ENCODE measurements around the gene RAB24.

The RAB24 gene

DNA sequence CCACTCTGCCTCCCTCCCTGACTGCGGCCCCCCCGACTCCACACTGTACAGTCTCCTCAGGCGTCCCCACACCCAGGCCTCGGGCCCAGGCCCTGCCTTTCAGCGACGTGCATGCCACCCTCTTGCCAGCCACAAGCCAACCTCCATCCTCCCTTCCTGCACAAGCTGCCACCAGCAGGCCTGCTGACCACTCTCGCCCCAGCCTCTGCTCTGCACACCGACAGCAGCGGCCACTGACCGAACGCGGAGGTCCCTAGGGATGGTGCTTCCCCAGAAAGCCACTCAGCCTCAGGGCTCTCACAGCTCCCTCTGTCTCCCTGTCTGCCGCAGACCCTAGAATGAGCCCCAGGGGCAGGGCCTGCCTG, 29.4 kb upstream of the RAB24 start:
- no peak for DNase-seq

DNA sequence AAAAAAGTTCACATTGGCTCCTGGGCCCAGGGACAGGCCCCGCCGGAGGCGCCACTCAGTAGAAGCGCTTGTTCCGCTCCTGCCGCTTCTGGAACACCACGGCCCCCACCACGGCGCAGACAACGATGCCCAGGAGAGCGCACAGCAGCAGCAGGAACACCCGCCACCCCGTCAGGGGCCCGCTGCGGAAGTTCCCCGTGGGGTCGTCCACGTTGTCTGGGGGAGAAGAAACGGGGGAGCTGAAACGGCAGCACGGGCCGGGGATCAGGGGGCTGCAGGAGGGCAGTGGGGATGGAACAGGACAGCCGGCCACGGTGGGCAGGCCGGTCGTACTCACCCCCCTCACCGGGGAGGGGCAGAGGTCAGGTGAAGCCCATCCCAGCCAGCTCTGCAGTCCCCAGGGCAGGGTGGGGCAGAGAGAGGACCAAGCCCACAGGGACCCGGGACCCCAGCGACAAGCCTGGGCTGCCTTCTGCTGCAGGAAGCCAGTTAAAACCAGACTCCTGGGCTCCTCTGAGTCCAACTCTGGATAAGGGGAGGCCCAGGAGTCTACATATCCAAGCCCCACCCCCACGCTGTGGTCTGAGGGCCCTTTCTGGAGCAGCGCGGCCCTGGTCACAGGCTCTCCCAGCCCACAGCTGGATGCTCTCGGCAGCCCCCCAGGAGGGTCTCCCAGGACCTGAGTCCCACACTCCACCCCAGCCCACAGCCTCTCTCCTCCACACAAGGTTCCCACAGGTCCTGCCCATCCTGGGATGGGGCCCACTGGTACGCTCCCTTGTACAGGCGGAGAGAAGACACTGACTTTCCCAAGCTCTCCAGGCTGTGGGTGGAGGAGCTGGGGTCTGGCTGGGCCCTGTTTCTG, 28.7 kb upstream of the RAB24 start:
- DNase-seq = no peak

DNA sequence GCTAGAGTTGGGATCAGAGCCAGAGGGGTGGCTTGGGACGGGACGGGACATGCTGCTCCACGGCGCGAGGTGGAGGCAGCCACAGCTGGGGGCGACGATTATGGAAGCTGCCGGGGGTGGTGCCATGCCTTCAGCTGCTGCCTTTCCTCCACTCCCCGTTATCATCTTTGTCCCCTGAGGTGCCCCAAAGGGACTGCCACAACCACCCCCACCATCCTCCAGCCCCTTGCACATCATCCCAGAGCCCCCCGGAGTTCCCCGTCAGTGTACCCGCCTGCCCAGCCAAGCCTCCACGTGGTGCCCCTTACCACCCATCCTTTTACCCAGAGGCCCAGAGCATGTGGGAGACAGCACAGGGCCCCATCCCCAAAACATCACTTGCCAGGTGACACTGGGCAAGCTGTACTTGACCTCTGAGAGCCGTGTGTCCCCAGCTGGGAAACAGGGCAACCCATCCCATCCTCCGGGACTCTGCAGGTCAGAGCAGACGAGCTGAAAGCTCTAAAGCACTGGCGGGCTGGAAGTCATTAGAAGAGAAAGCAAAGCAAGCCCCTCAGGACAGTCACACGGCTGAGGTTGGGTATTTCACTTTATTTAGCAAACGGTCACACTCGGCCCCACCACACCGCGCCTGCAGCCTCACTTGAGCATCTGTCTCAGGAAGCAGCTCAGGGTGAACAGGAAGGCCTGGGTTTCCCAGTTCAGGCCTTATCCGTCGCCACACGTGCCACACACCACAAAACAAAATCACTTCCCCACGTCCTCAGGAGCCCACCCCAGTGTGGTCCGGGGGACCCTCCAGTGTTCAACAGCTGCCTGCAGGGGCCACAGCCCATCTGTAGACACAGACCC, 27.7 kb upstream of the RAB24 start:
- DNase-seq = peak; percentile 47

DNA sequence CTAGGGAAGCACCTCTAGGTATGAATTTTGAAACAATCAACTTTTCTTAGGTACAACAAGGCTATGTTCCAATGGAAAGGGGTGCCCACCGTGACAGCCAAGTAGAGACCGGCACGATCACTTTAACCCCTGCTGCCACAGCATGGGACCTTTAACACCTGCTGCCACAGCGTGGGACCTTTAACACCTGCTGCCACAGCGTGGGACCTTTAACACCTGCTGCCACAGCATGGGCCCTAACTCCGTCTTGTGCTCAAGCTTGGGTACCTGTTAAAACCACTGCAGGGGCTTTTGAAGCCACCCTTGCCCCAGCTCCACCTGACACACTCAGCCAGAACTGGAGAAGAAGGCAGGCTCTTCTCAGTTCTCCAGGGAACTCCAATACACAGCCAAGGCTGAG, 26.4 kb upstream of the RAB24 start:
- DNase-seq = no peak

DNA sequence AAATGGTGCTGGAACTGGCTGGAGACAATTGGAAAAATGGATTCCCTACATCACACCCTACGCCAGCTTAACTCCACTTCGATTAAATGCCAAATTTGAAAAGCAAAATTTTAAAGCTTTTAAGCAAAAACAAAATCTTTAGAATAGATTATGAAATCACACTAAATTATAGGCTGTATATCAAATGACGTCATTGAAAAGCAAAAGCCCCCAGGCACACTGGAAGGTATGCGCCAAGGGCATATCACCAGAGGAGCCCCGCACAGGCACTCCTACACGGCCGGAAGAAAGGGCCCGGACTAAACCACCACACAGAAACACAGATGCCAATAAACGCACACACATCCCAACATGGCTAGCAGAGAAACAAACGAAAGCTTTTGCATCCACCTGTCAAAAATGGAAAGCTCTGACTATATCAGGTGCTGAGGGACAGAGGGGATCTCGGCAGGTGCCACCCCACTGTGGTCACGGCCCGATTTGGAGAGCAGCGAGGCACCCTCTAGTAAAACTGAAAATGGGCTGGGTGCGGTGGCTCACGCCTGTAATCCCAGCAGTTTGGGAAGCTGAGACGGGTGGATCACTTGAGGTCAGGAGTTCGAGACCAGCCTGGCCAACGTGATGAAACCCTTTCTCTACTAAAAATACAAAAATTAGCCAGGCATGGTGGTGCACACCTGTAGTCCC, 25.2 kb upstream of the RAB24 start:
- DNase-seq = no peak

DNA sequence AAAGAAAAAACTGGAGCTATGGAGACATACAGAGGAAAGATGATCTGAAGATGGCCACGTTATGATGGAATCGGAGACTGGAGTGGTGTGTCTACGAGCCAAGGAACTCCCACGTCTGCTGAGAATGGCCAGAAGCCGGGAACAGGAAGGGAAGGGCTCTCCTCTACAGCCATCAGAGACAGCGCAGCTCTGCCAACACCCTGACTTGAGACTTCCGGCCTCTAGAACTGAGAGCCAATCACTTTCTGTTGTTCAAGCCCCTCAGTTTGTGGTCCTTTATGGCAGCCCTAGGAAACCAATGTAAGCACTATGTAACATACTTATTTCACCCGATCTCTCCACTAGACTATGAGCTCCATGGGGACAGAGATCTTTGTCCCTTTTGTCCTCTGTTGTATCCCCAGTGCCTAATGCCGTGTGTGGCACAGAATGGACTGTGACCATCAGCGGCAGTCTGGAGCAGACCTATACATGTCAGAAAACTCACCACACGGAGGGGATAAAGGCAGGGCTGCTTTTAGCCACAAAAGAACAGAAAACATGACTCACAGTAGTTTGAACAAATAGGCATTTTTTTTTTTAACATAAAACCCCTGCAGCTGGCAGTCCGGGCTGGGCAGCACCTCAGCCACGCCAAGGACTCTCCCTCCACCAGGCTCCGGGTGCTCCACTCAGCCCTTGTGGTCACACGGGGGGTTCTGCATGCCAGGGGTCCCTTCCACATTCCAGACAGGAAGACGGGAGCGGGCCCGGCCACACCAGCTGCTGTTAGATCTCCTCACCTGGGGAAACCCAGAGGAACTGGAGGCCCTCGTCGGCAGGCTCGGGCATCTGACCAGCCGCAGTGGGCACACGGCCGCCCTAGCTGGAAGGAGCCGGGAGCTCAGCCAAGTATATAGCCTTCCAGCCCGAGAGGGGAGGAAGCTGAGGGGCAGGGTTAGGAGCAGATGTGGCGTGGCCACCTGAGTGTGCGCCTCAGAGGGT, 24.3 kb upstream of the RAB24 start:
- DNase-seq = peak; percentile 60

DNA sequence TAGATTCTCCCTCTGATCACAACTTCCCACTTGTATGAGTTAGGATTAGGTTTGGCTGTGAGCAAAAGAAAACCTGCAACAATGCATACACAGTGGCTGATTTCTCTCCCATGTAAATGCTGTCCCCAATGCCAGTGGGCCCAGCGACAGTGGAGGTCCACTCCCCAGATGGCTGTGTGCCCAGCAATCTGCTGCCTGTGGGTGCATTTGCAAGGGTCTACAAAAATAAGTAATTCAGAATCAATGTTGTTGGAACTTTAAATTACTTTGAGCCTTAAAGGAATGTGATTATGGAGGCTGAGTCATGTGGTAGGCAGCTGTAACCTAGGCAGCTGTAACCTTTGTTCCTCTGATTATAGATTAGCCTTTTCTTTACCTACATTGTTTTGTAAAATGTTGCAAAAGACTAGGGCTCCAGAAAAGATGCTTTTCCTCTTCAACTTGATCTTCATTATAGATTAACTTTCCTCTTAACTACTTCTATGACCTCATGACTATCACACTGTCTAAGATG, 22.4 kb upstream of the RAB24 start:
- no peak for DNase-seq

DNA sequence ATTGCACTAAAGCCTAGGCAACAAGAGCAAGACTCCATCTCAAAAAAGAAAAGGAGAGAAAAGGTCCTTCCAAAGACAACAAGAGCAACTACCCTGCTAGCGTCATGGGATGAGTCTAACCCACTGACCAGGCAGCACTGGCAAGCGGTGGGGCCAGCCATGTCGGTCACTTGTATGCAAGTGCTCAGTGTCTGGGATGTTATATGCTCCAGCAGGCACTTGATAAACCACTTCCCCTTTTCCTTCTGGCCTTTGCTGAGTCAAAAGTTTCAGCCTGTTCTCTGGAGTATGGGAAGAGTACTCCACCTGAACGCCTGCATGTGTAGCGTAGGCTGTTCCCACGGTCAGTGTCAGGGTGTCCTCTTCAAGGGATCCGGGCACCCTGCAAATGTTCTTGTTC, 17.4 kb upstream of the RAB24 start:
- DNase-seq = peak; percentile 65

DNA sequence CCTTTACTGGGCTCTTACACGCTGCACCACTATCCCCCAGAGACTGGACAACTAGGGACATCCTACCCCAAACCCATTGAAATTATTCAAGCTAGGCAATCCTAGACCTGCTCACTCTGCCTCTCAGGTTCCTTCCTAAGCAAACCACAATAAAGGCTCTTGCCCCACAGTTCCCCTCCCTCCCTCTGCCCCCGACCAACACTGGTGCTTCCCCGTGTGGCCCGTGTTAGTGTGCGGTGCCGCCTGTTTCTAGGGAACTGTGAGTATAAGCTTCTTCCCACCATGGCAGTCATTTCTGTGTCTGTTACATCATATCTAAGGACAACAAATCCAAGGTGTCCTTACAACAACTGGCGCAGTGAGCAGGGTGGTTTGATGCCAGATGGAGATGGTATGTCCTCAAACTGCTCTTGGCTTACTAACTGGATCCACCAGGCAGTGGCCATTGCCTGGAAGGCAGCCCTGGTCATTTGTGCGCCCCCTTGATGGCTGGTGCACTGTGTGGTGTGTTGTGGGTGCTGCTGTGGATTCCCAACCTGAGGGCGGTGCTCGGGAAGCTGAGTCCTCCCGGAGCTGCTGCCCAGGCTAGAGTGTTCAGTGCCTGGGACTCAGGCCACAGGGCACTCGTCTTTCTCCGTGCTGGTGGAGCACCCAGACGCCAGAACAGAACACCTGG, 16.5 kb upstream of the RAB24 start:
- DNase-seq = no peak

DNA sequence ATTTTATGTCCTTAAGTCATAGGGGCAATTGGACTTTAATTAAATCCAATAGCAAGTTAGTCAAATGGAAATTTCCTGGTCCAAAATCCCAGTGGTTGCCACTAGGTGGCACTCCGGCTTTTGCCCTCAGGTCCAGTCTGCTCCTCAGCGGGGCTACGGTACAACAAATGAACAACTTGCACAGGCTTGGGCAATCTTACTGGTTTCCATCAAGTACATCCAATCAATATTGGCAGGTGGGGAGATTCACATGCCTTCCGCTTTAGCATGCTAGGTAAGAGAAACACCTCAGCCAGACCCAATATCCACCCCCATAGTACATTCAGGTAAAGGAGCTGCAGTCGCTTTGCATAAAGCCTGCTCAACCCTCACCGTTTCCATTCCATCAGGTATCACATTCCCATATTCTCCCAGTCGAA, 14.4 kb upstream of the RAB24 start:
- DNase-seq = peak; percentile 88

DNA sequence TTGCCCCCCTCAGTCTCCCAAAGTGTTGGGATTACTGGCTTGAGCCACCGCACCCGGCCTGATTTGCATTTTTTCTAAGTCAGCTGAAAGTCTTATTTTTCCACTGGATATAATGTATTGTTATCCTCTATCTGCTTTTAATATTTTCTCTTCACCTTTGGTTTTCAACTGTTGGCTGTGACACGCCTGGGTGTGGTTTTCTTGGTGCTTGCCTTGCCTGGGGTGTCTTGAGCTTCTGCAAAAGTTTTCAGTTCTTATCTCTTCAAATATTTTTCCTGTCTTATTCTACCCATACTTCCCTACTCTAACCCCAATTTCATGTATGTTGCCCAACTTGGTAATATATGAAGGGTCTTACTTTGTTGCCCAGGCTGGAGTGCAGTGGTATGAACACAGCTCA, 12.5 kb upstream of the RAB24 start:
- peak; percentile 58 for DNase-seq

DNA sequence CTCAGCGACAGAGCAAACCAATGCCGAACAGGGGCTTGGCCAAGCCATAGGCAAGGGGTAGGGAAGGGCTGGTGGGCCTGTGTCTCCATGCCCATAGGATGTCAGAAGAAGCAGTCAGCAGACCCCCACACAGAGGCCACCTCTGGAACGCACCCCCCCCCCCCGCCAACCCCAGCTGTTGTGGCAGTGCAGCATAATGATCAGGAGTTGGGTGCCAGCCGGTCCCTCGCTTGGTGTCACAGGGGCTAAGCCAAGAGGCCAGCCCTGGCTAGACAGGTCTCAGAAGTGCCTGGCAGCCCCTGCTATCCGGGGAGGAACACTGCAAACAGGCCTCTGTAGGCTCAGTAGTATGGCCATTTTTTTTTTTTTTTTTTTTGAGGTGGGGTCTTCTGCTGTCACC, 11.9 kb upstream of the RAB24 start:
- no peak for DNase-seq

DNA sequence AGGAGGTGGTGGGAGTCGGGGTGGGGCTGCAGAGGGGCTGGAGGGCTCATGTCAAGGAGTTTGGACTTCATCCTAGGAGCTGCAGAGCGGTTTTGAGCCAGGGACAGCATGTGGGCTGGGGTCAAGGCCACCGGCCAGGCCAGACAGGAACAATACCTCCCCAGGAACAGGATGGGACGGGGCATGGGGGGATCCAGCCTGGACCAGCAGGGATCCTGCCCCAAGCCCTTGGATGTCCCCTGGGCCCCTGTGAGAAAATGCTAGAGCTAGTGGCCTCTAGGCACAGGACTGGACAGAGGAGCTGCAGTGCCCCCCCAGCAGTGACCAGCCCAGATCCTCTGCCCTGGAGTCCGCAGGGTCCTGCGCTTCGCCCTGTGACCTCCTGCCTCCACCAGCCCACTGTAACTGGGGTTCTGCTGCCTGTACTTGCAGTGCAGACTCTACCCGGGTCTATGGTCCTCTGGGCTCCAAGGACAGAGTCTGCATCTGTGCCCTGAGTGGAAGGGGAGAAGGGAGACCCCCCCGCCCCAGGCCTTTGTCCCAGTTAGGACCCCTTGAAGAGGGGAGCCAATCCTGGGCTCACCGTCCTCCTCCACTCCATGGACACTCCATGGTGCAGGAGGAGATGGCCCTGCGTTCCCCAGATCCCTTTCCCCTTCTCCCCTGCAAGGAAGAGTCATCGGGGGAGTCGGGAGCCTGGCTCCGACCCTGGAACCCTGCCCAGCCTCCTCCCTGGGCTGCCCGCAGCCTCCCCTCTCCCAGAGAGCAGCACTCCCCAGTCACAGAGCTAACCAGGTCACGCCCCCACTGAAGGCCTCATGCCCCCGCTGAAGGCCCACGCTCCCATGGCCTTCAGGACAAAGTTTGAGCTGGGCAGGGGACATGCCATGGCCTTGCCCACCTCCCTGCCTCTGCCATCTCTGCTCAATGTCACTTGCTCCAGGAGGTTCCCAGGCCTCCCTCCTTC, 11.1 kb upstream of the RAB24 start:
- DNase-seq = no peak

DNA sequence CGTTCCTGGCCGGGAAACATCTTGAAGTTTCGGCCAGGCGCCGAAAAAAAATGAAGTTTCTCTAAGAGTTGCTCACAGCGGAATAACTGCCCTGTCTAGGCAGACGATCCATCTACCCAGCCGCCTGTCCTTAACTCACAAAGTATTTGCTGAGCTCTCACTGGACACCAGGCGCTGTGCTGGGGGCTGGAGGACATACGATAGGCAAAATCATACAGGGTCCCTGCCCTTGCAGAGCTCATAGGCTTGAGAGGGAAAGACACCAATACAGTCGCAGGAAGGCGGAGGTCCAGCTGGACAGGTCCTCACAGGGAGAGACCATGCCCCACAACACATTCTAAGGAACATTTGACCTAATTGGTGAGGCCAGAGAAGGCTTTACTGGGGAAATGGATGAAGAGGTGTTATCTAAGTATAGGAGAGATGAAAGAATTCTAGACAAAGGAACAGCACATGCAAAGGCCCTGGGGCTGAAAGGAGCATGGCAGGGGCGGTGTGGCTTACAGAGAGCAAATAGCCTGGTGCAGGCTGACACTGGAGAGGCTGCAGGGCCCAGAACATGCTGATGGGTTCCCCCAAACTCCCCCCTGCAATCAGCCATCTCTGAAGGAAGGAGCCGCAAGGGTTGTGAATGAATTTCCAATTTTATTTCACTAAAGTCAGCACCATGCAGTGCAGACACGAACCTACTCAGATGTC, 10.2 kb upstream of the RAB24 start:
- DNase-seq = no peak

DNA sequence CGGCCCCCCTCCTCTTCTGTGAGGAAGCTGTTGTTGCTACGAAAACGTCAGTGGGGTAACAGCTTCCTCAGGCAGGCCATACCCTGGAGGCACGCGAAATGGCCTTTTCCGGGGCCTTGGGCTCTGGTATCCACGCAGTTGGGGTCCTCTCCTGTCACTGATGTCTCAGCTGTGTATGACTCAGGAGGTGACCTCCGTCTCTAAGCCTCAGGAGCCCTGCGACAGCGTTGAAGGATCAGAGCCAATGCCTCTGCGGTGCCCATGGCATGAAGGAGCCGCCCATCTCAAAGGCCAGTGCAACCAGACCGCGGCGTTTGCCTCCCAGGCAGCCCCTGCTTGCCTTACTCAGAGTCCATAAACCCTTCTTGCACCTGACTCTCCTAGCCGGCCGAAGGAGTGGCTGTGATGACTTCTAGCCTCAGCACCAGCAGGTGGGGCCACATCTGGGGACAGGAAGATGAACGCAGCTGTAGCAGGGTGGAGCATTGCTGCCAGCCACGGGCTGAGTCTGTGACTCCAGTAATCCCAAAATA, 9.2 kb upstream of the RAB24 start:
- DNase-seq = peak; percentile 79

DNA sequence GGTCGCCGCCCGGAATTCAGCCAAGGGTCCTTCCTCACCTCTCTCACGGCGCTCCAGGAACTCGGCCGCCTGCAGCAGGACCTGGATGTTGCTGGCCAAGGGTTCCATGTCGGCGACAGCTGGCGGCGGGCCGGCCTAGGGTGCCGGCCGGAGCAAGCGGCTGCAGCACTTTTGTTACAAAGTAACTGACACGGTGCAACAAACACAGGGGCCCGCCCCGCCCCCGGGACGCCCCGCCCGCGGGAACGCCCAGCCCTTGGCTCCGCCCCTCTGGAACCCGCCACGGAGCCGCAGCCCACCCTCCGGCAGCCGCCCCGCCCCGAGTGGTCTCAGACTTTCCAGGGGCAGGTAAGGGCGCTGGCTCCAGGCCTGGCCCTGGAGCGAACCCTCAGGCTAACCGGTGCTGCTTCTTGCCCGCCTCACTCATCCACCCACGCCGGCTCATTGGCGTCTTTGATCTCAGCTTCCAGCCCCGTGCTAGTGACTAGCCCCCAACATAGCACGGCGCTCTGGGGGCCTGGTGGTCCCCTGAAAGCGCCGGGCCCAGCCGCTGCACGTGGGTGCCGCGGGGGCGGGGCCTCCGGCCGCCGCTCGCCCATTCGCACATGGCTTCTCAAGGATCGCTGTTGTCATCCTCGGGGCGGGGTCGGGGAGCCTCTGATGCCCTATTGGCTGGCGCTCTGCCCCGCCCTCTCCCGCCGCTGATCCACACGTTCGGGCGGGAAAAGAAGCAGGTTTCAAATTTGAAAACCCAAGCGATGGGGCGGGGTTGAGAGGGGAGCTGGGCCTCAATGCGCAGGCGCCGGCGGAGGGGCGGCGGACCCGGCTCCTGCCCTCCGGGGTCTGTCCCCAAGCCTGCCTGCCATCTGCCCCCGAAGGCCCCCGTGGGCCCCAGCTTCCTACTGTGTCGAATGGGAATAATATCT, 8.5 kb upstream of the RAB24 start, which contains the start of gene MXD3:
MXD3 (minus strand) TSS at position 176 of the 926 bp plus-strand sequence; CDS start at position 108, 68 bp downstream.
- peak; percentile 99 for DNase-seq

DNA sequence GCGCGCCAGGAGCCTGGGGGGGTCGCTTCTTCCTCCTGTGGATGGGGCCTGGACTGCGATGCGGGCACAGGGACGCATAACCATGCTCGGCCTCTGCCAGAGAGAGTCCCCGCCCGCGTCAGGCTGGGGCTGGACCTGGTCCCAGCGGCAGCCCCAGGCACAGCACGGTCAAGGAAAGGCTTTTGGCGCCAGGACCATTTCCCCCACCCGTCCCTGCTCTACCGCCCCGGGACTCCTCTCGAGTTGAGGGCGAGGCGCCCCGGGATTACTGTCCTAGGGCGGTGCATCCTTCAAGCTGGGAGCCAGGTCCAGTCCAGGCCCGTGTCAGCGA, 7.8 kb upstream of the RAB24 start:
- DNase-seq = no peak

DNA sequence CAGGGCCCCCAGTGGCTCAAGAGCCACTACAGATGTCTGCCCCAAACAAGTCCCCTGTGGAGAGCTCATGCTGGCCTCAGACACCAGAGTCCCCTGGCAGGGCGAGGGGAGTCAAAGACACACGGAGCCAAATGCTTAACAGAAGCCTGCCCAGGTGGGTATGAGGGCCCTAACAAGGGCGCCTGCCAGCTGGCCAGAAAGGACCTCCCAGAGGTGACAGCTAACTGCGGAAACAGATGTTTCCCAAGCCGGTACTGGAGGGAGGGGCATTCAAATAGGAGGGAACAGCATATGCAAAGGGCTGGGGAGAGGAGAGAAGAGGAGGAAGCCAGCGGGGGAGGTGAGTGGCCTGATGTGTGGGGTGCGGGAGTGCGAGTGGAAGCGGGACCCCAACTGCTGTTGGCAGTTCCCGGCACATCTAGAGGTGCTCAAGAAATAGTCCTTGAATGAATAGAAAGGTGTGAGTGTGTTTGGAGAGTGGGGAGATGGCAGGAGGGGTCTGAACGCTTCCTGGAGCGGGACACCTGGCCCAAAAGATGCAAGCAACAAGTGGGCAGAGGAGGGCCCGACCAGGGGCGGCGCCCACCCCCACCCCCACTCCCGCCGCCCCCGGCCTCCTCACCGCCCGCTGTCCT, 7.4 kb upstream of the RAB24 start:
- DNase-seq = peak; percentile 81

Data from hematopoietic multipotent progenitor cell treated with erythropoietin and hydrocortisone succinate and interleukin-3 and kit ligand, for 6 days (in vitro differentiated cells).